H7 (cell line): ENCODE measurements around the gene GNAT3. TPM values are rescaled to one million over a fixed set of nuclear protein-coding genes. Genes with fewer than 3 reads are reported as not detected.

Experiments used
- DNase-seq: peaks from one replicate; pipeline ENCODE4 v3.0.0; 2012
- H3K27me3 ChIP-seq: 2 replicates; pipeline ENCODE4 v1.6.0; 2011; ENCODE audit warnings: mild to moderate bottlenecking, low read length; ENCODE audit not compliant: control insufficient read depth, insufficient read depth
- H3K36me3 ChIP-seq: replicated peaks from 2 replicates; pipeline ENCODE4 v1.5.1; 2011; ENCODE audit warnings: low read length; ENCODE audit not compliant: control insufficient read depth, insufficient read depth
- H3K4me3 ChIP-seq: 2 replicates; pipeline ENCODE4 v1.5.1; 2011; ENCODE audit warnings: low read depth, mild to moderate bottlenecking, control low read depth, low read length, moderate library complexity; ENCODE audit not compliant: insufficient read depth
- total RNA-seq: library from RNA; depleted of rRNA; stranded (reverse); fragments of >200 nt; shearing (Covaris generic); gene quantifications from 2 replicates; pipeline ENCODE4 v1.2.3, GENCODE V29; 2014

Gene GNAT3
- total RNA-seq, 1 experiment from 2014 or later: not detected

DNA sequence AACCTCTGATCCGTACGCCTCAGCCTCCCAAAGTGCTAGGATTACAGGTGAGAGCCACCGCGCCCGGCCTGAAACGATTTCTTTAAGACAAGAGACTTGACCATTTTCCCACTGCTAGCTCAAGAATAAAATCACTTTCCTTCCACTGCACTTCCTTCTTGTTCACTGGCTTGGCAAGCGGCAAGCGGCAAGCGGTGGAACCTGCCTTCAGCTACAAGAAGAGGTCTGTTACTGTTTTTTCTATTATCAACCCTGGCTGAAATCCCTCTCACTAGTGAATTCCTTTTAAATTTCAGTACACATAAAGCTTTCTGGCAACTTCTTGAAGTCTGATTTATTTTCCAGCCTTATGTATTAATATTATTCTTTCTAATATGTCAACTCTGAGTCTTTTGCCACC, 12.8 kb upstream of the GNAT3 start:
- H3K36me3 ChIP-seq: no peaks in the 10 kb centered on the region
- DNase-seq: no peak
- H3K27me3 ChIP-seq: no peaks in the 10 kb centered on the region
- no peak overlapping the region for H3K4me3 ChIP-seq

DNA sequence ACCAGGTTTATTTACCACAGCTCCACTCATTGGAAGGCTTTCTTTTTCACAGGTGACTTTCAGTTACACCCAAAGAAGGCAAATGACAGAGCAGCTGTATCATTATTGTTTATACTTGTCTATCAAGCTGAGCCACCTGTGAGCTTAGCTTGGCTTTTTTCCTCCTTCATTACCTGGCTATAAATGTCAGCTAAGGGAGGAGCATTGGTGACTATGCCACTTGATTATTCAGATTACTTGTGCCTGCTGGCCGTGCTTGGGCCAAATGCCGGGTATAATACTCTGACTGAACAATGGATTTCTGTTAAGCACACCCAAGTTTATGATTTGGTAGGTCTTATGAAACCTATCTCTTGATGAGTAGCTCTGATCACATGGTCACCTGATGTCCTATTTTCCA, 9.9 kb upstream of the GNAT3 start:
- Histone ChIP-seq H3K36me3 (no peaks in the 10 kb centered on the region), H3K4me3 (no peak overlapping the region), H3K27me3 (no peaks in the 10 kb centered on the region)
- no peak for DNase-seq

- Histone ChIP-seq H3K36me3 (no peaks in the 10 kb centered on the region), H3K27me3 (no peaks in the 10 kb centered on the region), H3K4me3 (no peak overlapping the region)
- DNase-seq: no peak
Observed at GRCh38 chr7:80520199-80520598, 8.3 kb upstream of the GNAT3 start.

GRCh38 chr7:80517282-80517747, 5.5 kb upstream of the GNAT3 start:
- Histone ChIP-seq H3K27me3 (no peaks in the 10 kb centered on the region), H3K36me3 (no peaks in the 10 kb centered on the region), H3K4me3 (no peak overlapping the region)
- DNase-seq: no peak

- no peaks in the 10 kb centered on the region for H3K27me3 ChIP-seq
- no peak for DNase-seq
- no peak overlapping the region for H3K4me3 ChIP-seq
Observed at GRCh38 chr7:80515298-80515697, 3.4 kb upstream of the GNAT3 start.

DNA sequence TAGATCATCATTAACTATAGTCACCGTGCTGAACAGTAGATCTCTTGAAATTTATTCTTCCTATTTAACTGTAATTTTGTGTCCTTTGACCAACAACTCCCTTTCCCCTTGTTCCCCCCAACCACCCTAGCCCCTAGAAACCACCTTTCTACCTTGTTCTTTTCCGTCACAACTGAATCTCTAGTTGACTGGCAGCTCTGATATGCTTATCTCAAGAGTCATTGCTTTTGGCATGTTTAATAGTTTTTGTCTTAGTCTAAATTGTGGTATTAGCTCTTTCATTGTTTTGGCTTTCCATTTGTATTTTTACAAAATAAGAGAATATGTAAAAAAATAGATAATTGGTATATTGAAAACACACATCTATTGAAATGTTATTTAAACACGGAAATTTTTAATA, 1.8 kb downstream of the GNAT3 start:
- Histone ChIP-seq H3K36me3 (no peaks in the 10 kb centered on the region), H3K27me3 (no peaks in the 10 kb centered on the region), H3K4me3 (no peak overlapping the region)
- no peak for DNase-seq

More at GRCh38 chr7:80515298-80515697, 3.4 kb upstream of the GNAT3 start:
- no peaks in the 10 kb centered on the region for H3K36me3 ChIP-seq

- DNase-seq: no peak
- H3K4me3 ChIP-seq: no peak overlapping the region
- no peaks in the 10 kb centered on the region for H3K27me3 ChIP-seq
- no peaks in the 10 kb centered on the region for H3K36me3 ChIP-seq
Observed at GRCh38 chr7:80508440-80508839, 3.4 kb downstream of the GNAT3 start.

DNA sequence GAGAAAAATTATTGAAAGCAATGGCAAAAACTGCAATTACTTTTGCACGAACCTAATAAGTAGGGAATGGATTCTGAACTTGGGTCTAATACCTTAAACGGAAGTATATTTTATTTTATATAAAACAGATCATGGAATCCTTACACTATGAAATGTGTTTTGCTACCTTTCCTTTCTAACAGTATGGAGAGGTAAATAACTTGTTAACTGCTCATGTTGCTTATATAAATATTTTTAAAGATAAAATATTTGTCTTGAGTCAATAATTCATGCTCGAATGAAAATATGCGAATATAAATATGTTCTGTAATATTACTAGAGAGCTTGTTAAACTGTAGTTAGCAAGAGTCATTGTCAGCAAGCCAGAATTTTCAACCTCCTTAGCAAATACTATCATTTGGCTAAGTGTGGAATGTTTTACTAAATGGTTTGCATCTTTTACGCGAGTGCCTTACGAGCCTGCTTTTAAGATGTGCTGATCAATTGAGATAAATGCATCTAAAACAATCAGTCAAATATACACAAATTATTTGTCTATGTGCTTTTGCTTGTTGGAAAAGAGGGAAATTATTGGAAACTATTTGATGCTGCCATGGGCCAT, 5.9 kb downstream of the GNAT3 start:
- no peak for DNase-seq
- no peaks in the 10 kb centered on the region for H3K27me3 ChIP-seq
- H3K4me3 ChIP-seq: no peak overlapping the region
- no peaks in the 10 kb centered on the region for H3K36me3 ChIP-seq

GRCh38 chr7:80500325-80500724, 11.5 kb downstream of the GNAT3 start:
- no peak overlapping the region for H3K4me3 ChIP-seq
- no peak for DNase-seq
- no peaks in the 10 kb centered on the region for H3K27me3 ChIP-seq
- H3K36me3 ChIP-seq: no peaks in the 10 kb centered on the region

- H3K27me3 ChIP-seq: no peaks in the 10 kb centered on the region
- H3K4me3 ChIP-seq: no peak overlapping the region
- H3K36me3 ChIP-seq: no peaks in the 10 kb centered on the region
- DNase-seq: no peak
Observed at GRCh38 chr7:80499350-80499953, 12.4 kb downstream of the GNAT3 start.

- Histone ChIP-seq H3K4me3 (no peak overlapping the region), H3K27me3 (no peaks in the 10 kb centered on the region), H3K36me3 (no peaks in the 10 kb centered on the region)
- DNase-seq: no peak
Observed at GRCh38 chr7:80498481-80499349, 13.1 kb downstream of the GNAT3 start.

DNA sequence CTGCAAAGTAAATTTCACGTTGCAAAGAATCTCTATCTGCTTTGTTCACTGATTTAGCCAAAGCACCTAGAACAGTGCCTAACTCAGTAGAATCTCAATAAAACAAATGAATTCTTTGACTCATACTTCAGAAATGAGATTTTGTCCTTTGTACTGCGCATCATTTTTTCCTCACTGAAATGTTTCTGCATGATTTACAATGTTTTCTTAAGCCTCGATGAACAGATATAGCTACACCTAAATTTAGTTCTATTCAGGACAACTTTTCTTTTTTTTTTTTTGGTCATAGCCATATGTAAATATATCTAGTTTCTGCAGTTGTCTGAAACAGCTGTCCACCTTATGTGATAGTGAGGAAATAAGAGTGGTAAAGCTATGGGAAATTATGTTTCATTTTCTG, 15.3 kb downstream of the GNAT3 start:
- no peak for DNase-seq
- Histone ChIP-seq H3K4me3 (no peak overlapping the region), H3K27me3 (no peaks in the 10 kb centered on the region), H3K36me3 (no peaks in the 10 kb centered on the region)

GRCh38 chr7:80493121-80493849, 18.6 kb downstream of the GNAT3 start:
- Histone ChIP-seq H3K36me3 (no peaks in the 10 kb centered on the region), H3K27me3 (no peaks in the 10 kb centered on the region), H3K4me3 (no peak overlapping the region)
- DNase-seq: no peak

GRCh38 chr7:80491462-80491861, 20.4 kb downstream of the GNAT3 start:
- no peak overlapping the region for H3K4me3 ChIP-seq
- H3K27me3 ChIP-seq: no peaks in the 10 kb centered on the region
- H3K36me3 ChIP-seq: no peaks in the 10 kb centered on the region
- DNase-seq: no peak
